Measurements from ENCODE around the gene ACE.

ACE gene

DNA sequence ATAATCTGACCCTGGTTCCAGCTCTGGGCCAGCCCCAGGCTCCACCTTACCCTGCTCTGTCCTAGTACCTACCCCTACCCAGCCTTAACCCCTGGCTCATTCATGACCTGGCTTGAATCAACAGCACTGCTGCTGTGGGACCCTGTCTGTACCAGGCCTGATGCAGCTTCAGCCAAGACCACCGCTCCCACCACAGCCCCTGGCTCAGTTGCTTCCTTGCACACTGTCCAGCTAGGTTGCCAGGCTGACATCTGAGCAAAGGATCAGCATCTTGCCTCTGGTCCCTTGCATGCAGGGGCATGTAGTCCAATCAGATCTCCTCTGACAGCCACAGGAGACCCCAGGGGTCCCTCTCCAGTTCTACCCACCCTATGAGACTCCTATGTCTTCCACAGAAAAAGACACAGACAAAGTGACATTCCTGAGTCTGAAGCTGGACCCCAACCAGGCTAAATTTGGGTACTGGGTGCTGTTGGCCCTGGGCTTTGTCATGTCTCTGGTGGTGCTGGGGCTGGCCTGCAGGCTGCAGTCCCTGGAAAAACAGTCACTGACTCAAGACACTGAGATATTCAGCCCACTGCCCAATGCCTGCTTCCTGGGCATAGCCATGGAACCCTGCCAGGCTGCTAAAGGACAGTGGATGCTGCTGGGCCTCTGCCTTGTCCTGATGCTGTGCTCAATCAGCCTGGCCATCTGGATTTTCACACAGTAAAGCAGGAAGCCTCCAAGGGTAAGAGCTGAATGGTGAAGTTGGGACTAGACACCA lies 42.4 kb downstream of the ACE start:
- ChIA-PET POLR2A (no interaction called here), CTCF (no interaction called here)
- TF ChIP-seq ZNF596 (tag by site-specific recombination; IDR thresholded peaks at IDR 0.05) = no peak
- no peak for TF ChIP-seq MEIS1 (CRISPR knock-in tag; IDR thresholded peaks at IDR 0.05; ENCODE audit: borderline replicate concordance)
- no peak for TF ChIP-seq SP2 (tag by site-specific recombination; IDR thresholded peaks at IDR 0.05)
- TF ChIP-seq, protein P1, sequence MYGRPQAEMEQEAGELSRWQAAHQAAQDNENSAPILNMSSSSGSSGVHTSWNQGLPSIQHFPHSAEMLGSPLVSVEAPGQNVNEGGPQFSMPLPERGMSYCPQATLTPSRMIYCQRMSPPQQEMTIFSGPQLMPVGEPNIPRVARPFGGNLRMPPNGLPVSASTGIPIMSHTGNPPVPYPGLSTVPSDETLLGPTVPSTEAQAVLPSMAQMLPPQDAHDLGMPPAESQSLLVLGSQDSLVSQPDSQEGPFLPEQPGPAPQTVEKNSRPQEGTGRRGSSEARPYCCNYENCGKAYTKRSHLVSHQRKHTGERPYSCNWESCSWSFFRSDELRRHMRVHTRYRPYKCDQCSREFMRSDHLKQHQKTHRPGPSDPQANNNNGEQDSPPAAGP (tag by site-specific recombination; IDR thresholded peaks at IDR 0.05) = no peak
- no peak for TF ChIP-seq ZNF416 (tag by site-specific recombination; IDR thresholded peaks at IDR 0.05)
- TF ChIP-seq, protein P2, sequence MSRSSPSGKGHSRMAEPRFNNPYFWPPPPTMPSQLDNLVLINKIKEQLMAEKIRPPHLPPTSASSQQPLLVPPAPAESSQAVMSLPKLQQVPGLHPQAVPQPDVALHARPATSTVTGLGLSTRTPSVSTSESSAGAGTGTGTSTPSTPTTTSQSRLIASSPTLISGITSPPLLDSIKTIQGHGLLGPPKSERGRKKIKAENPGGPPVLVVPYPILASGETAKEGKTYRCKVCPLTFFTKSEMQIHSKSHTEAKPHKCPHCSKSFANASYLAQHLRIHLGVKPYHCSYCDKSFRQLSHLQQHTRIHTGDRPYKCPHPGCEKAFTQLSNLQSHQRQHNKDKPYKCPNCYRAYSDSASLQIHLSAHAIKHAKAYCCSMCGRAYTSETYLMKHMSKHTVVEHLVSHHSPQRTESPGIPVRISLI (tag by site-specific recombination; IDR thresholded peaks at IDR 0.05) = no peak
- TF ChIP-seq, protein P3, sequence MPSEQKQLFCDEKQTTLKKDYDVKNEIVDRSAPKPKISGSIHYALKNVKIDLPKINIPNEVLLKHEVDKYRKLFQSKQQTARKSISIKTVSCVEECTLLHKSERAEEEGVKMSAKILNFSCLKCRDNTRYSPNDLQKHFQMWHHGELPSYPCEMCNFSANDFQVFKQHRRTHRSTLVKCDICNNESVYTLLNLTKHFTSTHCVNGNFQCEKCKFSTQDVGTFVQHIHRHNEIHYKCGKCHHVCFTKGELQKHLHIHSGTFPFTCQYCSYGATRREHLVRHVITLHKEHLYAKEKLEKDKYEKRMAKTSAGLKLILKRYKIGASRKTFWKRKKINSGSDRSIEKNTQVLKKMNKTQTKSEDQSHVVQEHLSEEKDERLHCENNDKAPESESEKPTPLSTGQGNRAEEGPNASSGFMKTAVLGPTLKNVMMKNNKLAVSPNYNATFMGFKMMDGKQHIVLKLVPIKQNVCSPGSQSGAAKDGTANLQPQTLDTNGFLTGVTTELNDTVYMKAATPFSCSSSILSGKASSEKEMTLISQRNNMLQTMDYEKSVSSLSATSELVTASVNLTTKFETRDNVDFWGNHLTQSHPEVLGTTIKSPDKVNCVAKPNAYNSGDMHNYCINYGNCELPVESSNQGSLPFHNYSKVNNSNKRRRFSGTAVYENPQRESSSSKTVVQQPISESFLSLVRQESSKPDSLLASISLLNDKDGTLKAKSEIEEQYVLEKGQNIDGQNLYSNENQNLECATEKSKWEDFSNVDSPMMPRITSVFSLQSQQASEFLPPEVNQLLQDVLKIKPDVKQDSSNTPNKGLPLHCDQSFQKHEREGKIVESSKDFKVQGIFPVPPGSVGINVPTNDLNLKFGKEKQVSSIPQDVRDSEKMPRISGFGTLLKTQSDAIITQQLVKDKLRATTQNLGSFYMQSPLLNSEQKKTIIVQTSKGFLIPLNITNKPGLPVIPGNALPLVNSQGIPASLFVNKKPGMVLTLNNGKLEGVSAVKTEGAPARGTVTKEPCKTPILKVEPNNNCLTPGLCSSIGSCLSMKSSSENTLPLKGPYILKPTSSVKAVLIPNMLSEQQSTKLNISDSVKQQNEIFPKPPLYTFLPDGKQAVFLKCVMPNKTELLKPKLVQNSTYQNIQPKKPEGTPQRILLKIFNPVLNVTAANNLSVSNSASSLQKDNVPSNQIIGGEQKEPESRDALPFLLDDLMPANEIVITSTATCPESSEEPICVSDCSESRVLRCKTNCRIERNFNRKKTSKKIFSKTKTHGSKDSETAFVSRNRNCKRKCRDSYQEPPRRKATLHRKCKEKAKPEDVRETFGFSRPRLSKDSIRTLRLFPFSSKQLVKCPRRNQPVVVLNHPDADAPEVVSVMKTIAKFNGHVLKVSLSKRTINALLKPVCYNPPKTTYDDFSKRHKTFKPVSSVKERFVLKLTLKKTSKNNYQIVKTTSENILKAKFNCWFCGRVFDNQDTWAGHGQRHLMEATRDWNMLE (tag by site-specific recombination; conservative IDR thresholded peaks at IDR 0.05; ENCODE audit: low read depth) = no peak
- no peak for TF ChIP-seq ZNF701 (tag by site-specific recombination; IDR thresholded peaks at IDR 0.05)
- TF ChIP-seq, protein P4, sequence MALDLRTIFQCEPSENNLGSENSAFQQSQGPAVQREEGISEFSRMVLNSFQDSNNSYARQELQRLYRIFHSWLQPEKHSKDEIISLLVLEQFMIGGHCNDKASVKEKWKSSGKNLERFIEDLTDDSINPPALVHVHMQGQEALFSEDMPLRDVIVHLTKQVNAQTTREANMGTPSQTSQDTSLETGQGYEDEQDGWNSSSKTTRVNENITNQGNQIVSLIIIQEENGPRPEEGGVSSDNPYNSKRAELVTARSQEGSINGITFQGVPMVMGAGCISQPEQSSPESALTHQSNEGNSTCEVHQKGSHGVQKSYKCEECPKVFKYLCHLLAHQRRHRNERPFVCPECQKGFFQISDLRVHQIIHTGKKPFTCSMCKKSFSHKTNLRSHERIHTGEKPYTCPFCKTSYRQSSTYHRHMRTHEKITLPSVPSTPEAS (tag by site-specific recombination; IDR thresholded peaks at IDR 0.05) = no peak
- no peak for TF ChIP-seq ZNF202 (tag by site-specific recombination; IDR thresholded peaks at IDR 0.05; ENCODE audit: borderline replicate concordance)
- TF ChIP-seq ZNF23 (tag by site-specific recombination; IDR thresholded peaks at IDR 0.05; ENCODE audit: borderline replicate concordance) = no peak
- no peak for TF ChIP-seq KLF16 (tag by site-specific recombination; IDR thresholded peaks at IDR 0.05)
- TF ChIP-seq ZNF311 (tag by site-specific recombination; IDR thresholded peaks at IDR 0.05; ENCODE audit: borderline replicate concordance) = no peak
- TF ChIP-seq SALL2 (tag by site-specific recombination; IDR thresholded peaks at IDR 0.05; ENCODE audit: borderline replicate concordance) = no peak
- no peak for TF ChIP-seq ZNF335 (tag by site-specific recombination; conservative IDR thresholded peaks at IDR 0.05)
- no peak for TF ChIP-seq ZNF214 (tag by site-specific recombination; IDR thresholded peaks at IDR 0.05; ENCODE audit: borderline replicate concordance)
- TF ChIP-seq ZNF830 (tag by site-specific recombination; IDR thresholded peaks at IDR 0.05; ENCODE audit: low read depth) = no peak
- TF ChIP-seq, protein P5, sequence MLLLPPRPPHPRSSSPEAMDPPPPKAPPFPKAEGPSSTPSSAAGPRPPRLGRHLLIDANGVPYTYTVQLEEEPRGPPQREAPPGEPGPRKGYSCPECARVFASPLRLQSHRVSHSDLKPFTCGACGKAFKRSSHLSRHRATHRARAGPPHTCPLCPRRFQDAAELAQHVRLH (tag by site-specific recombination; IDR thresholded peaks at IDR 0.05) = no peak
- no peak for TF ChIP-seq EGR2 (tag by site-specific recombination; IDR thresholded peaks at IDR 0.05; ENCODE audit: low read depth)
- Histone ChIP-seq H3K4me1 (ENCODE audit: control insufficient read depth, insufficient read depth, low read length) (no peaks in the 10 kb centered on the region), H3K27ac (ENCODE audit: extremely low read depth, low read depth, low read length) (no peak overlapping the region), H3K36me3 (ENCODE audit: control insufficient read depth in 2 of 2, insufficient read depth in 1 of 2, low read length in 2 of 2) (no peaks in the 10 kb centered on the region), H3K9me3 (ENCODE audit: control insufficient read depth, insufficient read depth, low read depth, low read length) (no peaks in the 10 kb centered on the region), H3K4me3 (ENCODE audit: low read depth, low read length) (no peak overlapping the region)

All from HEK293 (cell line).